IMR-90 (cell line): ENCODE data around the gene GHR. TPM values are rescaled to one million over a fixed set of nuclear protein-coding genes. Genes with fewer than 3 reads are reported as not detected.

Experiments
- ATAC-seq: fragments of 200-7000 bp; cut with Tn5 transposase; 2 replicates; pipeline ENCODE4 v1.9.1; 2020; ENCODE audit warnings: low read depth, mild to moderate bottlenecking, moderate library complexity
- BruUV-seq: library from RNA; stranded (reverse); fragments of 400-500 nt; replicated peaks from 2 replicates; lab custom pipeline; 2021; lab: Mats Ljungman, UMichigan
- CTCF ChIA-PET: fragments of 300-600 bp; formaldehyde crosslinking; extraction: SDS; loops from one replicate; lab custom pipeline; 2021; ENCODE audit warnings: antibody characterized with exemption; lab: Yijun Ruan, JAX
- POLR2A ChIA-PET: fragments of 300-600 bp; sonication (Branson Sonifier 250); formaldehyde crosslinking; loops from one replicate; lab custom pipeline; 2022; ENCODE audit warnings: antibody characterized with exemption; ENCODE audit not compliant: unreplicated experiment; lab: Charles Lee
- DNase-seq: peaks from one replicate; pipeline ENCODE4 v3.0.0; 2013
- H2AFZ ChIP-seq: replicated peaks from 2 replicates; pipeline ENCODE3; 2013; ENCODE audit warnings: low read length, mild to moderate bottlenecking; ENCODE audit not compliant: poor library complexity
- H2AK5ac ChIP-seq: 2 replicates; pipeline ENCODE4 v1.6.1; 2013; ENCODE audit warnings: low read depth, low read length, inconsistent platforms
- H2AK9ac ChIP-seq: replicated peaks from 2 replicates; pipeline ENCODE3; 2013; ENCODE audit warnings: mild to moderate bottlenecking, low read depth, low read length, moderate library complexity; ENCODE audit not compliant: poor library complexity
- H2BK120ac ChIP-seq: 2 replicates; pipeline ENCODE4 v1.6.1; 2013; ENCODE audit warnings: low read depth, low read length, inconsistent platforms
- H2BK15ac ChIP-seq: 3 replicates; pipeline ENCODE4 v1.6.1; 2013; ENCODE audit warnings: low read depth, low read length, inconsistent platforms
- H2BK20ac ChIP-seq: 2 replicates; pipeline ENCODE4 v1.6.1; 2013; ENCODE audit warnings: low read depth, mild to moderate bottlenecking, inconsistent platforms, low read length, moderate library complexity
- H2BK5ac ChIP-seq: 2 replicates; pipeline ENCODE4 v1.6.1; 2013; ENCODE audit warnings: mild to moderate bottlenecking, low read depth, low read length, inconsistent platforms; ENCODE audit not compliant: poor library complexity, severe bottlenecking
- H3K14ac ChIP-seq: replicated peaks from 2 replicates; pipeline ENCODE4 v1.6.1; 2013; ENCODE audit warnings: low read depth, low read length, inconsistent platforms
- H3K18ac ChIP-seq: 2 replicates; pipeline ENCODE4 v1.6.1; 2013; ENCODE audit warnings: low read depth, low read length, control low read depth
- H3K23ac ChIP-seq: 2 replicates; pipeline ENCODE4 v1.6.1; 2013; ENCODE audit warnings: low read depth, low read length, inconsistent platforms
- H3K27ac ChIP-seq: 2 replicates; pipeline ENCODE4 v1.5.1; 2013; ENCODE audit warnings: mild to moderate bottlenecking, control low read depth, low read length; ENCODE audit not compliant: insufficient read depth
- H3K27me3 ChIP-seq: 2 replicates; pipeline ENCODE4 v1.6.1; 2013; ENCODE audit warnings: low read length; ENCODE audit not compliant: control insufficient read depth, insufficient read depth
- H3K36me3 ChIP-seq: 2 replicates; pipeline ENCODE4 v1.6.1; 2013; ENCODE audit warnings: low read length, mixed read lengths; ENCODE audit not compliant: control insufficient read depth, insufficient read depth
- H3K4ac ChIP-seq: 2 replicates; pipeline ENCODE4 v1.6.1; 2013; ENCODE audit warnings: low read depth, low read length, inconsistent platforms
- H3K4me1 ChIP-seq: 2 replicates; pipeline ENCODE4 v1.6.1; 2013; ENCODE audit warnings: low read length, mixed read lengths; ENCODE audit not compliant: control insufficient read depth, insufficient read depth
- H3K4me2 ChIP-seq: 2 replicates; pipeline ENCODE4 v1.6.1; 2013; ENCODE audit warnings: low read depth, mild to moderate bottlenecking, control low read depth, low read length, moderate library complexity
- H3K4me3 ChIP-seq: 2 replicates; pipeline ENCODE4 v1.5.1; 2013; ENCODE audit warnings: low read depth, mild to moderate bottlenecking, control low read depth, low read length, moderate library complexity; ENCODE audit not compliant: insufficient read depth
- H3K56ac ChIP-seq: 2 replicates; pipeline ENCODE4 v1.6.1; 2013; ENCODE audit warnings: low read length, inconsistent platforms; ENCODE audit not compliant: insufficient read depth; ENCODE audit errors: extremely low read depth
- H3K79me1 ChIP-seq, 2 experiments: 2 replicates each; pipeline ENCODE4 v1.6.1; 2013; ENCODE audit warnings: low read length in 2 of 2, inconsistent platforms in 1 of 2, low read depth in 1 of 2
- H3K9ac ChIP-seq: 2 replicates; pipeline ENCODE4 v1.6.1; 2013; ENCODE audit warnings: low read depth, low read length, control low read depth
- H3K9me1 ChIP-seq: 2 replicates; pipeline ENCODE4 v1.6.1; 2013; ENCODE audit warnings: low read length, inconsistent platforms; ENCODE audit not compliant: insufficient read depth
- H3K9me3 ChIP-seq: 2 replicates; pipeline ENCODE4 v1.6.1; 2013; ENCODE audit warnings: low read length; ENCODE audit not compliant: control insufficient read depth, insufficient read depth
- H4K20me1 ChIP-seq: 2 replicates; pipeline ENCODE4 v1.6.1; 2013; ENCODE audit warnings: low read length, inconsistent platforms; ENCODE audit not compliant: insufficient read depth
- H4K5ac ChIP-seq: 2 replicates; pipeline ENCODE4 v1.6.1; 2013; ENCODE audit warnings: mild to moderate bottlenecking, low read depth, low read length, control low read depth
- H4K8ac ChIP-seq, 2 experiments: 2 replicates each; pipeline ENCODE4 v1.6.1; 2013; ENCODE audit warnings: low read depth in 2 of 2, low read length in 2 of 2, control low read depth in 1 of 2, inconsistent platforms in 1 of 2
- H4K91ac ChIP-seq: 2 replicates; pipeline ENCODE4 v1.6.1; 2013; ENCODE audit warnings: low read depth, low read length, inconsistent platforms; ENCODE audit not compliant: insufficient read depth
- BHLHE40 ChIP-seq: fragments of 150-350 bp; IDR thresholded peaks from 2 replicates; pipeline ENCODE4 v1.6.1; 2016; ENCODE audit warnings: mild to moderate bottlenecking, low read depth, low read length
- CEBPB ChIP-seq: IDR thresholded peaks from 2 replicates; pipeline ENCODE4 v1.6.1; 2012; ENCODE audit warnings: low read depth, low read length, improper control_type of control experiment
- CHD1 ChIP-seq: IDR thresholded peaks from 2 replicates; pipeline ENCODE4 v1.6.1; 2012; ENCODE audit warnings: low read depth, low read length, improper control_type of control experiment
- CTCF ChIP-seq: conservative IDR thresholded peaks from 2 replicates; pipeline ENCODE4 v1.5.1; 2012; ENCODE audit warnings: mild to moderate bottlenecking, low read depth, low read length, improper control_type of control experiment
- FOS ChIP-seq: fragments of 150-350 bp; IDR thresholded peaks from 2 replicates; pipeline ENCODE4 v1.6.1; 2016; ENCODE audit warnings: low read depth, low read length
- MAFK ChIP-seq: IDR thresholded peaks from 2 replicates; pipeline ENCODE4 v1.6.1; 2012; ENCODE audit warnings: low read depth, low read length, improper control_type of control experiment
- MAZ ChIP-seq: IDR thresholded peaks from 2 replicates; pipeline ENCODE4 v1.6.1; 2012; ENCODE audit warnings: low read depth, mild to moderate bottlenecking, low read length, improper control_type of control experiment, moderate library complexity, borderline replicate concordance
- MXI1 ChIP-seq: IDR thresholded peaks from 2 replicates; pipeline ENCODE4 v1.6.1; 2012; ENCODE audit warnings: low read depth, mild to moderate bottlenecking, low read length, moderate library complexity, borderline replicate concordance
- NFE2L2 ChIP-seq: fragments of 150-350 bp; IDR thresholded peaks from 2 replicates; pipeline ENCODE4 v1.6.1; 2016; ENCODE audit warnings: low read depth, mild to moderate bottlenecking, low read length
- POLR2A ChIP-seq: IDR thresholded peaks from 2 replicates; pipeline ENCODE4 v1.6.1; 2012; ENCODE audit warnings: mild to moderate bottlenecking, low read depth, low read length
- RAD21 ChIP-seq: IDR thresholded peaks from 2 replicates; pipeline ENCODE4 v1.6.1; 2012; ENCODE audit warnings: low read length, improper control_type of control experiment
- RCOR1 ChIP-seq: IDR thresholded peaks from 2 replicates; pipeline ENCODE4 v1.6.1; 2012; ENCODE audit warnings: mild to moderate bottlenecking, low read length, improper control_type of control experiment; ENCODE audit not compliant: insufficient replicate concordance
- RFX5 ChIP-seq: IDR thresholded peaks from 2 replicates; pipeline ENCODE4 v1.8.0; 2012; ENCODE audit warnings: low read depth, mild to moderate bottlenecking, low read length, moderate library complexity
- SMC3 ChIP-seq: fragments of 150-350 bp; IDR thresholded peaks from 2 replicates; pipeline ENCODE4 v1.6.1; 2016; ENCODE audit warnings: low read depth, mild to moderate bottlenecking, antibody characterized with exemption, low read length, moderate library complexity
- USF2 ChIP-seq: fragments of 150-350 bp; IDR thresholded peaks from 2 replicates; pipeline ENCODE4 v1.6.1; 2017; ENCODE audit warnings: mild to moderate bottlenecking, antibody characterized with exemption, low read length, low read depth
- WGBS, 2 experiments: methylation state at CpG; one replicate each; pipeline versions ENCODE4 v1.1.5 to v1.1.7; 2013; ENCODE audit warnings: missing lambda C conversion rate in 2 of 2; ENCODE audit not compliant: insufficient read length in 1 of 2; ENCODE audit errors: extremely low coverage in 2 of 2; 5-methylcytosine and 5-hydroxymethylcytosine counted together
- dilution Hi-C: fragments of 300-500 bp; cut with HindIII; formaldehyde crosslinking; loops from one replicate; pipeline ENCODE4 v1.14.3; 2018; ENCODE audit warnings: low sequenced_read_pairs; ENCODE audit not compliant: unreplicated experiment
- in situ Hi-C: fragments of 300-500 bp; cut with MboI; formaldehyde crosslinking; loops from 3 replicates; pipeline ENCODE4 v1.14.3; 2019; ENCODE audit warnings: low sequenced_read_pairs, inconsistent platforms, mixed read lengths
- intact Hi-C: fragments of 100-400 bp; cut with micrococcal nuclease; formaldehyde crosslinking; loops from 2 replicates; pipeline ENCODE4 v1.10.0; 2022
- polyA plus RNA-seq, 3 experiments: library from polyadenylated mRNA; depleted of rRNA; stranded (reverse); fragments of >200 nt; gene quantifications; 2 replicates each; pipeline ENCODE4 v1.2.3, GENCODE V29; 2012; ENCODE audit warnings: low replicate concordance in 1 of 3
- total RNA-seq: library from RNA; depleted of rRNA; stranded (reverse); fragments of >200 nt; gene quantifications from 2 replicates; pipeline ENCODE4 v1.2.3, GENCODE V29; 2012
- TF ChIP-seq, protein P1 (sequence below): fragments of 150-350 bp; IDR thresholded peaks from 2 replicates; pipeline ENCODE4 v1.6.1; 2016; ENCODE audit warnings: low read depth, mild to moderate bottlenecking, low read length, moderate library complexity, borderline replicate concordance

GHR gene
- total and polyA plus RNA-seq, 2 of the 4 experiments (the other 2 are of a cell fraction) = 0.36 to 1.1 TPM

GRCh38 chr5:42461507-42461906 lies 38.3 kb downstream of the GHR start:
- no peak overlapping the region for H2BK20ac ChIP-seq
- no peaks in the 10 kb centered on the region for H3K79me1 ChIP-seq
- H2BK5ac ChIP-seq = no peak overlapping the region
- no peak overlapping the region for H3K9ac ChIP-seq
- no peak overlapping the region for H3K4me2 ChIP-seq
- H2AK9ac ChIP-seq = no peak overlapping the region
- no peak overlapping the region for H3K23ac ChIP-seq
- H2AFZ ChIP-seq = no peak overlapping the region
- H4K8ac ChIP-seq = no peak overlapping the region
- no peaks in the 10 kb centered on the region for H3K27me3 ChIP-seq
- no peaks in the 10 kb centered on the region for H3K36me3 ChIP-seq
- H3K9me1 ChIP-seq = no peaks in the 10 kb centered on the region
- H3K27ac ChIP-seq = no peak overlapping the region
- no peaks in the 10 kb centered on the region for H3K4me1 ChIP-seq
- dilution Hi-C loops = no loop called here
- no peak overlapping the region for H4K91ac ChIP-seq
- ChIA-PET CTCF (no interaction called here), POLR2A (no interaction called here)
- no peak overlapping the region for H2BK120ac ChIP-seq
- no peak overlapping the region for H3K18ac ChIP-seq
- ATAC-seq = no peak
- intact Hi-C loops = no loop called here
- H3K14ac ChIP-seq = no peak overlapping the region
- no CpG with 5 or more reads among the region's 1 CpG for WGBS, 2 experiments
- H3K9me3 ChIP-seq = no peaks in the 10 kb centered on the region
- H3K56ac ChIP-seq = no peak overlapping the region
- BruUV-seq = no TSS peak
- H3K4ac ChIP-seq = no peak overlapping the region
- TF ChIP-seq CHD1 = no peak
- no peak for TF ChIP-seq MXI1
- no peak for TF ChIP-seq SMC3
- no peak for TF ChIP-seq BHLHE40
- TF ChIP-seq RAD21 = no peak
- TF ChIP-seq, protein P1, sequence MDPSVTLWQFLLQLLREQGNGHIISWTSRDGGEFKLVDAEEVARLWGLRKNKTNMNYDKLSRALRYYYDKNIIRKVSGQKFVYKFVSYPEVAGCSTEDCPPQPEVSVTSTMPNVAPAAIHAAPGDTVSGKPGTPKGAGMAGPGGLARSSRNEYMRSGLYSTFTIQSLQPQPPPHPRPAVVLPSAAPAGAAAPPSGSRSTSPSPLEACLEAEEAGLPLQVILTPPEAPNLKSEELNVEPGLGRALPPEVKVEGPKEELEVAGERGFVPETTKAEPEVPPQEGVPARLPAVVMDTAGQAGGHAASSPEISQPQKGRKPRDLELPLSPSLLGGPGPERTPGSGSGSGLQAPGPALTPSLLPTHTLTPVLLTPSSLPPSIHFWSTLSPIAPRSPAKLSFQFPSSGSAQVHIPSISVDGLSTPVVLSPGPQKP = no peak
- no peak for TF ChIP-seq FOS
- TF ChIP-seq RCOR1 = no peak
- TF ChIP-seq MAFK = no peak
- TF ChIP-seq POLR2A = no peak
- no peak for TF ChIP-seq MAZ
- no peak for TF ChIP-seq USF2
- no peak for TF ChIP-seq CTCF
- TF ChIP-seq NFE2L2 = no peak
- TF ChIP-seq CEBPB = no peak
- TF ChIP-seq RFX5 = no peak
- in situ Hi-C loops = no loop called here
- H2BK15ac ChIP-seq = no peak overlapping the region
- H4K5ac ChIP-seq = no peak overlapping the region
- H4K20me1 ChIP-seq = no peaks in the 10 kb centered on the region
- H3K4me3 ChIP-seq = no peak overlapping the region
- no peak overlapping the region for H2AK5ac ChIP-seq
- no peak for DNase-seq
